K562 (cell line): ENCODE measurements around the gene EFCAB9. TPM values are rescaled to one million over a fixed set of nuclear protein-coding genes. Genes with fewer than 3 reads are reported as not detected.

Source experiments
- ATF1 ChIP-seq, 2 experiments: fragments of 450-650 bp in 1 of 2; IDR thresholded peaks; 2 replicates each; pipeline ENCODE4 v1.6.1; 2016; ENCODE audit warnings: missing compliant biosample characterization in 1 of 2, missing genetic modification characterization in 1 of 2
- DPF2 ChIP-seq: fragments of 450-650 bp; IDR thresholded peaks from 2 replicates; pipeline ENCODE4 v1.6.1; 2016
- E2F4 ChIP-seq: sonication (generic); formaldehyde crosslinking; IDR thresholded peaks from 2 replicates; pipeline ENCODE4 v1.8.0; 2022; ENCODE audit warnings: mild to moderate bottlenecking, low read depth, missing genetic modification reagents
- EHMT2 ChIP-seq: fragments of 450-650 bp; IDR thresholded peaks from 2 replicates; pipeline ENCODE4 v1.6.1; 2018; ENCODE audit warnings: antibody characterized with exemption
- HMG20A ChIP-seq: fragments of 450-650 bp; formaldehyde crosslinking; conservative IDR thresholded peaks from 2 replicates; pipeline ENCODE4 v1.4.0; 2020; ENCODE audit warnings: mild to moderate bottlenecking, mixed read lengths
- KAT8 ChIP-seq: fragments of 450-650 bp; IDR thresholded peaks from 2 replicates; pipeline ENCODE4 v1.6.1; 2016; ENCODE audit warnings: low read depth, mild to moderate bottlenecking
- MYC ChIP-seq, 2 experiments: fragments of 250-450 bp in 1 of 2; sonication (Bioruptor Pico) in 1 of 2; IDR thresholded peaks; 2 replicates each; pipeline versions ENCODE4 v1.5.1 to v1.6.1; 2012 to 2021; ENCODE audit warnings: low read depth in 2 of 2, borderline replicate concordance in 1 of 2, improper control_type of control experiment in 1 of 2, low read length in 1 of 2, mild to moderate bottlenecking in 1 of 2, moderate library complexity in 1 of 2
- NKRF ChIP-seq: fragments of 450-650 bp; IDR thresholded peaks from 2 replicates; pipeline ENCODE4 v1.6.1; 2016; ENCODE audit warnings: borderline replicate concordance
- POU5F1 ChIP-seq: fragments of 150-350 bp; IDR thresholded peaks from 2 replicates; pipeline ENCODE4 v1.6.1; 2014; ENCODE audit warnings: borderline replicate concordance, low read length, low read depth, mild to moderate bottlenecking; ENCODE audit not compliant: partially characterized antibody
- PRDM10 ChIP-seq: fragments of 450-650 bp; IDR thresholded peaks from 2 replicates; pipeline ENCODE4 v1.6.1; 2018; ENCODE audit not compliant: partially characterized antibody
- SNAPC5 ChIP-seq: fragments of 250-450 bp; sonication (Bioruptor Pico); IDR thresholded peaks from 2 replicates; pipeline ENCODE4 v1.8.0; 2021; ENCODE audit warnings: moderate library complexity, mild to moderate bottlenecking, inconsistent platforms
- ZKSCAN1 ChIP-seq: fragments of 150-350 bp; IDR thresholded peaks from 2 replicates; pipeline ENCODE4 v1.6.1; 2016; ENCODE audit warnings: low read depth, low read length
- ZNF395 ChIP-seq: fragments of 200-800 bp; sonication (Bioruptor generic); IDR thresholded peaks from 2 replicates; pipeline ENCODE4 v1.6.1; 2017; ENCODE audit warnings: missing genetic modification characterization, missing compliant biosample characterization
- ZSCAN32 ChIP-seq: fragments of 450-650 bp; formaldehyde crosslinking; IDR thresholded peaks from 2 replicates; pipeline ENCODE4 v1.4.0; 2020; ENCODE audit warnings: mild to moderate bottlenecking, moderate library complexity
- polyA plus RNA-seq, 8 experiments: library from polyadenylated mRNA; depleted of rRNA in 4 of 8; stranded (reverse) in 5 of 8; unstranded in 3 of 8; fragments of >200 nt; fragmentation: Nextera tagmentation in 2 of 8; fragmentation: Illumina TruSeq in 1 of 8; extraction: Ambion mirVana in 2 of 8; extraction: Trizol in 1 of 8; gene quantifications; 2 replicates each; pipeline versions ENCODE4 v1.2.1 to v1.2.3, GENCODE V29; 2011 to 2014; ENCODE audit warnings: inconsistent platforms in 1 of 8, missing spikeins in 1 of 8
- total RNA-seq, 7 experiments: library from RNA; depleted of rRNA in 6 of 7; stranded (reverse); fragments of >200 nt in 6 of 7; fragmentation: Illumina TruSeq in 2 of 7; extraction: Trizol in 2 of 7; gene quantifications; 2 replicates each; pipeline versions ENCODE4 v1.2.1 to v1.2.3, GENCODE V29; 2011 to 2021; ENCODE audit warnings: low replicate concordance in 1 of 7

Gene EFCAB9
- total and polyA plus RNA-seq, 9 of the 15 experiments (the other 6 are each of a cell fraction or from before 2014, with no cell fraction given): not detected

- TF ChIP-seq POU5F1 (no peak), ZKSCAN1 (no peak), ATF1 (CRISPR knock-in tag; IDR thresholded peaks at IDR 0.05) (no peak), ATF1 (tag; IDR thresholded peaks at IDR 0.05) (0 out of 2 replicates have a peak, but pooled peaks have one; percentile 19), HMG20A (CRISPR knock-in tag) (no peak), DPF2 (peak; percentile 65), E2F4 (CRISPR knock-in tag) (no peak), PRDM10 (peak; percentile 89), KAT8 (no peak), MYC (IDR thresholded peaks at IDR 0.05; ENCODE audit: low read depth, low read length) (peak; percentile 23; the same call in 1 of the 2 replicates), MYC (CRISPR knock-in tag; IDR thresholded peaks at IDR 0.05; ENCODE audit: borderline replicate concordance, low read depth) (no peak), SNAPC5 (no peak), NKRF (no peak), ZSCAN32 (CRISPR knock-in tag) (no peak), EHMT2 (no peak), ZNF395 (no peak)
Observed at GRCh38 chr5:172178301-172178987, 15.5 kb upstream of the EFCAB9 start (continued).
